LNCAP (cell line): ENCODE results near the gene OGA.
A peak's percentile ranks its signal among the peaks of the same experiment; 100 is the strongest.

Experiments
- CTCF ChIP-seq: fragments of 450-650 bp; IDR thresholded peaks from 2 replicates; pipeline ENCODE4 v1.5.1; 2017; ENCODE audit warnings: mild to moderate bottlenecking

OGA gene

GRCh38 chr10:101850749-101851148, 32.5 kb upstream of the OGA start:
- TF ChIP-seq CTCF: no peak

GRCh38 chr10:101848894-101849351, 30.7 kb upstream of the OGA start:
- TF ChIP-seq CTCF: no peak

GRCh38 chr10:101848408-101848807, 30.2 kb upstream of the OGA start:
- no peak for TF ChIP-seq CTCF

GRCh38 chr10:101845893-101846292, 27.6 kb upstream of the OGA start:
- TF ChIP-seq CTCF: no peak

GRCh38 chr10:101843032-101844021, 25.1 kb upstream of the OGA start, which contains the start of gene KCNIP2:
TSS of gene KCNIP2 (minus strand) at chr10:101843800. CDS start at chr10:101843568, 232 bp downstream.
- peak; percentile 61 for TF ChIP-seq CTCF

GRCh38 chr10:101841826-101842225, 23.6 kb upstream of the OGA start:
- TF ChIP-seq CTCF: no peak

- TF ChIP-seq CTCF: peak; percentile 98
Measured at GRCh38 chr10:101840741-101841453, 22.7 kb upstream of the OGA start.
